Hepatocyte (in vitro differentiated cells): ENCODE results near the gene TNNI3K. TPM values are rescaled to one million over a fixed set of nuclear protein-coding genes. Genes with fewer than 3 reads are reported as not detected.
A peak's percentile ranks its signal among the peaks of the same experiment; 100 is the strongest.

Experiments used
- DNase-seq: peaks from one replicate; pipeline ENCODE4 v3.0.0-alpha.2; 2016; ENCODE audit warnings: low spot score
- H2AFZ ChIP-seq: fragments of 200-600 bp; sonication (generic); 2 replicates; pipeline ENCODE4 v1.6.0; 2016; ENCODE audit warnings: antibody characterized with exemption, mild to moderate bottlenecking
- H3K27ac ChIP-seq: fragments of 200-600 bp; sonication (generic); 2 replicates; pipeline ENCODE4 v1.5.1; 2016; ENCODE audit warnings: mild to moderate bottlenecking
- H3K27me3 ChIP-seq: fragments of 200-600 bp; sonication (generic); 2 replicates; pipeline ENCODE4 v1.6.1; 2016
- H3K36me3 ChIP-seq: fragments of 200-600 bp; sonication (generic); replicated peaks from 2 replicates; pipeline ENCODE4 v1.5.1; 2016; ENCODE audit warnings: low read depth; ENCODE audit not compliant: insufficient read depth
- H3K4me1 ChIP-seq: fragments of 200-600 bp; sonication (generic); 2 replicates; pipeline ENCODE4 v1.5.1; 2016; ENCODE audit warnings: mild to moderate bottlenecking, moderate library complexity; ENCODE audit not compliant: insufficient read depth
- H3K4me2 ChIP-seq: fragments of 200-600 bp; sonication (generic); 2 replicates; pipeline ENCODE4 v1.6.0; 2016
- H3K4me3 ChIP-seq: fragments of 200-600 bp; sonication (generic); 2 replicates; pipeline ENCODE4 v1.5.1; 2016; ENCODE audit warnings: mild to moderate bottlenecking
- H3K79me2 ChIP-seq: fragments of 200-600 bp; sonication (generic); 2 replicates; pipeline ENCODE4 v1.6.0; 2017; ENCODE audit warnings: mild to moderate bottlenecking
- H3K9me2 ChIP-seq: fragments of 200-600 bp; sonication (generic); replicated peaks from 2 replicates; pipeline ENCODE4 v1.6.0; 2017; ENCODE audit warnings: mild to moderate bottlenecking; ENCODE audit not compliant: insufficient read depth
- H3K9me3 ChIP-seq: fragments of 200-600 bp; sonication (generic); 2 replicates; pipeline ENCODE4 v1.5.1; 2016; ENCODE audit warnings: low read depth, mild to moderate bottlenecking
- H4K20me1 ChIP-seq: fragments of 200-600 bp; sonication (generic); 2 replicates; pipeline ENCODE4 v1.6.0; 2016; ENCODE audit warnings: mild to moderate bottlenecking; ENCODE audit not compliant: insufficient read depth, poor library complexity, severe bottlenecking
- EZH2 ChIP-seq: fragments of 200-600 bp; sonication (generic); IDR thresholded peaks from 2 replicates; pipeline ENCODE4 v1.6.1; 2016; ENCODE audit warnings: antibody characterized with exemption, mild to moderate bottlenecking, borderline replicate concordance
- EZH2phosphoT487 ChIP-seq: fragments of 200-600 bp; sonication (generic); IDR thresholded peaks from one replicate; pipeline ENCODE4 v1.6.1; 2018; ENCODE audit warnings: antibody characterized with exemption, mild to moderate bottlenecking, low read depth, moderate library complexity; ENCODE audit not compliant: unreplicated experiment, severe bottlenecking
- WGBS: methylation state at CpG from one replicate; pipeline ENCODE4 v1.1.6; 2016; ENCODE audit warnings: low lambda C conversion rate; ENCODE audit errors: missing lambda C conversion rate; 5-methylcytosine and 5-hydroxymethylcytosine counted together
- polyA plus RNA-seq: library from polyadenylated mRNA; unstranded; fragments of >200 nt; fragmentation: Nextera tagmentation; extraction: Ambion mirVana; gene quantifications from 2 replicates; pipeline ENCODE4 v1.2.1, GENCODE V29; 2016
- total RNA-seq: library from RNA; depleted of rRNA; stranded (reverse); fragments of >200 nt; gene quantifications from 2 replicates; pipeline ENCODE4 v1.2.3, GENCODE V29; 2014
- TF ChIP-seq, protein P1 (sequence below): fragments of 200-600 bp; sonication (generic); IDR thresholded peaks from 2 replicates; pipeline ENCODE4 v1.5.1; 2016; ENCODE audit warnings: antibody characterized with exemption, mild to moderate bottlenecking; ENCODE audit not compliant: poor library complexity

Gene TNNI3K
- total and polyA plus RNA-seq, 2 experiments from 2014 or later = not detected

DNA sequence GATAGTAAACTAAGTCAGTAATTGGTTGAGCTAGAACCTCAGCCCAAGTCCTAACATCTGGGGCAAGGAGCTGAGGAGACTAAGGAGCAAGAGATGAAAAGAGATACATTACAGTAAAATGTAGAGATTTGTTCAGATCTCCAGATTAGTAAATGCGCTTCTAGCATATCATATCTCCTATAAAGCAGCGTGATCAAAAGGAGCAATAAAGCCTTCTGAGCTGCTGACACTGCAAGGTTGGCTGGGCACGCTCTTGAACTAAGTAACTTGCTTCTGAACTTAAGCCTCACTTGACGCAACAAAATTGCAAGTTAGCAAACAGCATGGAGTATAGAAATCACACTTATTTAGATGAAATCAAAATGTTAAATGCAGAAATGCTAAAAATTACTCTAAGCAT lies 196.3 kb downstream of the TNNI3K start:
- H3K9me3 ChIP-seq = no peaks in the 10 kb centered on the region
- TF ChIP-seq, protein P1, sequence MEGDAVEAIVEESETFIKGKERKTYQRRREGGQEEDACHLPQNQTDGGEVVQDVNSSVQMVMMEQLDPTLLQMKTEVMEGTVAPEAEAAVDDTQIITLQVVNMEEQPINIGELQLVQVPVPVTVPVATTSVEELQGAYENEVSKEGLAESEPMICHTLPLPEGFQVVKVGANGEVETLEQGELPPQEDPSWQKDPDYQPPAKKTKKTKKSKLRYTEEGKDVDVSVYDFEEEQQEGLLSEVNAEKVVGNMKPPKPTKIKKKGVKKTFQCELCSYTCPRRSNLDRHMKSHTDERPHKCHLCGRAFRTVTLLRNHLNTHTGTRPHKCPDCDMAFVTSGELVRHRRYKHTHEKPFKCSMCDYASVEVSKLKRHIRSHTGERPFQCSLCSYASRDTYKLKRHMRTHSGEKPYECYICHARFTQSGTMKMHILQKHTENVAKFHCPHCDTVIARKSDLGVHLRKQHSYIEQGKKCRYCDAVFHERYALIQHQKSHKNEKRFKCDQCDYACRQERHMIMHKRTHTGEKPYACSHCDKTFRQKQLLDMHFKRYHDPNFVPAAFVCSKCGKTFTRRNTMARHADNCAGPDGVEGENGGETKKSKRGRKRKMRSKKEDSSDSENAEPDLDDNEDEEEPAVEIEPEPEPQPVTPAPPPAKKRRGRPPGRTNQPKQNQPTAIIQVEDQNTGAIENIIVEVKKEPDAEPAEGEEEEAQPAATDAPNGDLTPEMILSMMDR = no peak
- TF ChIP-seq EZH2 (no peak), EZH2phosphoT487 (no peak)
- no peak overlapping the region for H3K27ac ChIP-seq
- no peak overlapping the region for H2AFZ ChIP-seq
- no peak for DNase-seq
- 37% methylated on average over 4 of the region's 4 CpGs for WGBS
- H3K79me2 ChIP-seq = no peaks in the 10 kb centered on the region
- no peaks in the 10 kb centered on the region for H3K27me3 ChIP-seq
- H3K4me2 ChIP-seq = peak overlapping the region; percentile 22
- H4K20me1 ChIP-seq = no peaks in the 10 kb centered on the region
- peaks cover 9% of the 10 kb centered on the region for H3K4me1 ChIP-seq
- no peaks in the 10 kb centered on the region for H3K36me3 ChIP-seq
- H3K9me2 ChIP-seq = no peaks in the 10 kb centered on the region
- H3K4me3 ChIP-seq = no peak overlapping the region

DNA sequence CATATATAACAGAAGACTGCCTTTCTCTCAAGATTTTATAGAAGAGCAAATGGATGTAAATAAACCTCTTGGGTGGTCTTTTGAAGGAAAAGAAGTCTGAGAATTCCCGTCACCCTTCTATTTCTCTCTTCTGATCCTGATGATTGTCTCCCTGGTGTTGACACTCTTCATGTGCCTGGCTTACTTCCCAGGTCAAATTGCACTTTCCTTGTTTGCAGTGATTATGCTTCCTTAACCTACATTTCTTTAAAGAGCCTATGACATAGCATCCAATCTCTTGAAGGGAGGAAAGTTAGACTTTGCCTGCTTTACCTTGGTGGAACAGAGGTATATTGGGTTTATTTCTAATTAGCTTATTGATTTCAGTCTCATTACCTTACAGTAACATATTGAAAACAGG lies 197.1 kb downstream of the TNNI3K start:
- Histone ChIP-seq H3K4me2 (no peak overlapping the region), H3K4me1 (peaks cover 9% of the 10 kb centered on the region), H3K27ac (no peak overlapping the region), H4K20me1 (no peaks in the 10 kb centered on the region), H3K9me2 (no peaks in the 10 kb centered on the region), H3K27me3 (no peaks in the 10 kb centered on the region), H3K9me3 (no peaks in the 10 kb centered on the region), H3K36me3 (no peaks in the 10 kb centered on the region), H2AFZ (no peak overlapping the region), H3K4me3 (no peak overlapping the region), H3K79me2 (no peaks in the 10 kb centered on the region)
- DNase-seq = no peak
- WGBS = 0% methylated on average over 1 of the region's 1 CpG
- no peak for TF ChIP-seq EZH2

DNA sequence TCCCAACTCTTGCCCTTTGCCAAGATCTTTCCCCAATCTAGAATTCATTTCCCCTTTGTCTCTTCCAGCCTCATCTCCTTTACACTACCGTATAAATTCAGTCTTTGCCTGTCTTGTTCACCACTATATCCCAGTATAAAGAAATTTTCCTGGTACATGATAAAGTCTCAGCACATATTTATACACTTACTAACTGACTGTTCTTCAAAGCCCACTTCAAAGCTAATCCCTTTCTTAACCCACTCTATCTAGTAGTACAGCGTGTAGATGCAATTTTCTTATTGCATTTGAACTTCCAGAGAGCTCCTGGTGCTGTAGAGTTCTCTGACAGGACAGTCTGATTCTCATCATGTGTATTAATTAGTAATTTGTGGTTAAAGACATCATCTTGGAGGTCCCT lies 199.1 kb downstream of the TNNI3K start:
- TF ChIP-seq EZH2phosphoT487 (no peak), EZH2 (no peak)
- TF ChIP-seq, protein P1 = no peak
- H3K36me3 ChIP-seq = no peaks in the 10 kb centered on the region

DNA sequence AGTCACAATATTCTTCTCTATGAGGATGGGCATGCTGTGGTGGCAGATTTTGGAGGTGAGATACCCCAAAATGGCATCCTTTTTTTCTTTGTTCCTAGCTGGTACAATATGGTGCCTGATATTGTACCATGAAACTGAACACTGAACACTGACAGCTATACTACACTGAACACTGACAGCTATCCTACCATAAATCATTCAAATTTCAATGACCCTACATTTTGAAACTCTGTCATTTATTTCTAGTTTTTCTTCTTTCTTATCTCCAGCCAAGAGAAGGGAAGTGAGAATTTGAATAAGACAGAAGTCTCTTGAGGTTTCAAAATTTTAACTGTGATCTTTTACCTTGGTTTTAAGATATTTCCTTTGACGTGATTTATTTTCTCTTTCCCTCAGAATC lies 200.9 kb downstream of the TNNI3K start:
- no peaks in the 10 kb centered on the region for H4K20me1 ChIP-seq
- H3K79me2 ChIP-seq = no peaks in the 10 kb centered on the region
- TF ChIP-seq EZH2 (no peak), EZH2phosphoT487 (no peak)
- TF ChIP-seq, protein P1 = no peak
- H3K36me3 ChIP-seq = no peaks in the 10 kb centered on the region
- no peak overlapping the region for H3K4me2 ChIP-seq
- H3K27ac ChIP-seq = no peak overlapping the region
- 71% methylated on average over 1 of the region's 1 CpG for WGBS
- no peaks in the 10 kb centered on the region for H3K27me3 ChIP-seq
- H3K4me1 ChIP-seq = peaks cover 9% of the 10 kb centered on the region
- no peaks in the 10 kb centered on the region for H3K9me2 ChIP-seq
- no peak for DNase-seq
- H2AFZ ChIP-seq = no peak overlapping the region
- no peak overlapping the region for H3K4me3 ChIP-seq
- H3K9me3 ChIP-seq = no peaks in the 10 kb centered on the region

More for the DNA sequence above, 199.1 kb downstream of the TNNI3K start:
- Histone ChIP-seq H3K9me2 (no peaks in the 10 kb centered on the region), H3K9me3 (no peaks in the 10 kb centered on the region), H3K4me3 (no peak overlapping the region), H3K4me2 (no peak overlapping the region), H3K4me1 (peaks cover 9% of the 10 kb centered on the region), H2AFZ (no peak overlapping the region), H4K20me1 (no peaks in the 10 kb centered on the region), H3K27ac (no peak overlapping the region), H3K79me2 (no peaks in the 10 kb centered on the region), H3K27me3 (no peaks in the 10 kb centered on the region)
- no peak for DNase-seq
- 61% methylated on average over 2 of the region's 2 CpGs for WGBS
